C4-2B (cell line): ENCODE data around the gene SRF.
A peak's percentile ranks its signal among the peaks of the same experiment; 100 is the strongest.

Source experiments
- H3K27ac ChIP-seq: fragments of 450-650 bp; 2 replicates; pipeline ENCODE4 v1.5.1; 2017
- ZFX ChIP-seq: fragments of 450-650 bp; IDR thresholded peaks from 2 replicates; pipeline ENCODE4 v1.6.1; 2017
- TF ChIP-seq, protein P1 (sequence below): fragments of 450-650 bp; conservative IDR thresholded peaks from 2 replicates; pipeline ENCODE4 v1.5.1; 2017; ENCODE audit warnings: mild to moderate bottlenecking

Gene SRF

DNA sequence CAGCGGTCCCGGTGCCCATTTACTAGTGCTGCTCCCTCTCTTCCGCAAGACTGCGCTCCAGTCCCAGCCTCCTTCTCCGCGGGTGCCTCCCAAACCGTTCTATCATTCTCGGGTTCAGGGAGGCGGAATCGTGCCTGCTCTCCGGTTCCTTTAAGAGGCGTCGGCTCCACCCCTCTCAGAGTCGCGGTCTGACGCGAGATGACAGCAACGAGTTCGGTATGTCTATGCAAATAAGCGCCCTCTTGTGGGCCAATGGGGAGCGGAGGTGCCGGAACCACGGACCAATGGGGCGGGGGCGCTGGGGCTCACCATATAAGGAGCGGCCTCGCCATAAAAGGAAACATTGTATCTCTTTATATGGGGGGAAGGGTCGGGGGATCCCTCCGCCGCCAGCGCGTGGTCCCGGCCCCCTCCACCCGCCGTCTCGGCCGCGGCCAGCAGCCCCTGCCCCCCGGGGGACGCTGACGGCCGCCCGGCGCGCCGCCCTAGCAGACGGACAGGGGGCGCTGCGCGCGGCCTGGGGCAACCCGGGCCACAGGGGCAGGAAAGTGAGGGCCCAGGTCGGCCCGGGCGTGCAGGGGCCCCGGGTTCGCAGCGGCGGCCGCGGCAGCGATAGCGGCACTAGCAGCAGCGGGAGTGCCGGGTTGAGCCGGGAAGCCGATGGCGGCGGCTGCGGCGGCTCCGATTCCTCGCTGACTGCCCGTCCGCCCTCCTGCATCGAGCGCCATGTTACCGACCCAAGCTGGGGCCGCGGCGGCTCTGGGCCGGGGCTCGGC, at the start of gene SRF:
TSS of gene SRF (plus strand) at position 339 of the 776 bp plus-strand sequence. CDS start at position 727, 388 bp downstream.
- peak within 1 kb of the TSS; percentile 90 for H3K27ac ChIP-seq
- TF ChIP-seq, protein P1, sequence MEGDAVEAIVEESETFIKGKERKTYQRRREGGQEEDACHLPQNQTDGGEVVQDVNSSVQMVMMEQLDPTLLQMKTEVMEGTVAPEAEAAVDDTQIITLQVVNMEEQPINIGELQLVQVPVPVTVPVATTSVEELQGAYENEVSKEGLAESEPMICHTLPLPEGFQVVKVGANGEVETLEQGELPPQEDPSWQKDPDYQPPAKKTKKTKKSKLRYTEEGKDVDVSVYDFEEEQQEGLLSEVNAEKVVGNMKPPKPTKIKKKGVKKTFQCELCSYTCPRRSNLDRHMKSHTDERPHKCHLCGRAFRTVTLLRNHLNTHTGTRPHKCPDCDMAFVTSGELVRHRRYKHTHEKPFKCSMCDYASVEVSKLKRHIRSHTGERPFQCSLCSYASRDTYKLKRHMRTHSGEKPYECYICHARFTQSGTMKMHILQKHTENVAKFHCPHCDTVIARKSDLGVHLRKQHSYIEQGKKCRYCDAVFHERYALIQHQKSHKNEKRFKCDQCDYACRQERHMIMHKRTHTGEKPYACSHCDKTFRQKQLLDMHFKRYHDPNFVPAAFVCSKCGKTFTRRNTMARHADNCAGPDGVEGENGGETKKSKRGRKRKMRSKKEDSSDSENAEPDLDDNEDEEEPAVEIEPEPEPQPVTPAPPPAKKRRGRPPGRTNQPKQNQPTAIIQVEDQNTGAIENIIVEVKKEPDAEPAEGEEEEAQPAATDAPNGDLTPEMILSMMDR = peak; percentile 87
- peak; percentile 96 for TF ChIP-seq ZFX

DNA sequence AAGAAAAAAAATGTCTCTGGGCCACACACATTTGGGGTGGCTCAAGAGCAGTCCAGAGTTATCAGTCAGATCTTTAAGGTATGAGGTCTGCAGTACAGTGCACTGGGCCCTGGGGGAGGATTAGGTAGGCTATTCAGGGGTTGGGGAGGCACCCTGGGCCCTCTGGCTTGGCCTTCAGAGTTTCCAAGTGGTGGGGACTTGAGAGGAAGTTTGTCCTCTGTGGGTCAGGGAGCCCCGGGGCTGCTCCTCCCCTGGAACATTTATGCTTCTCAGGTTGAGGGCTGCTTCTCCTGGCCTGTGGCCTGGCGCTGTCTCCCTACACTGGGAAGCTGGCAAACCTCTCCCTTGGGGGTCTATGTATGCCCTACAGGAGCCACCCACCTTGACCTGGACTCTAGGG, 48.9 kb upstream of the SRF start:
- no peak for TF ChIP-seq ZFX
- TF ChIP-seq, protein P1 = no peak
- no peak overlapping the region for H3K27ac ChIP-seq

DNA sequence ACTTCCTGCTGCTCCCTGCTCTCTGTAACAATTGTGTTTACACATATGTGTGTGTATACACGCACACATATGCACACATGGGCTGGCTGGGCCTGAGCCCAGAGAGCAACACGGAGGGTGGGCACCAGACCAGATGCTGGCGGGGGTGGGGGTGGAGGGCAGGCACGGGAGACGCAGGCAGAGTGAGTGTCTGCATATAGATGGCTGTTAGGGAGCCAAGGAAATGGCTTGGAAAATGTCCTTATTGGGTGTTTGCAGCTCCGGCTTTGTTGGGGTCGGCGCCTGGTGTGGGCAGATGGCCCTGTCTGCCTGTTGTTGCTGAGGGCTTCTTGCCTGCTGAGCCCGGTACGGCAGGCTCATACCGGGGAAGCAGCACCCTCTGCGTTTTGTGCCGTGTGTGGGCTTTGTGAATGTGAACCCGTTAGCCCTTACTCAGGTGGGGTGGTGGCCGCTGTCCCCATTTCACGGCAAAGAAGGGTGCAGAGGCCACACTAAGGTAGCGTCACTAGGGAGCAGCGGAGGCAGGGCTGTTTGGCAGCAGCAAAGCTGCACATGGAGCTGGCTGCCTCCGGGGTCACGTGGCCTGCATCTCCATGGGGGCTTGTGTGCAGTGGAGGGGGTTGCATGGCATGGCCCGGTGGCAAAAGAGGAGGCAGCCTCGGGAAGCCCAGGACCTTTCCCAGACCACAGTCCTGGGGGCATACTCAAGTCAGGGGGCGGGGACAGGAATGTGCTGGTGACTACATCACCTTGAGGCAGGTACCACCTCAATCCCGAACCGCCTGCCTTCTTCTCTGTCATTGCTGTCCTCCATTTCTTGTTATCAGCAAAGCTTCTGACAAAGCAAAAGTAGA, 47.4 kb upstream of the SRF start:
- TF ChIP-seq ZFX = no peak
- TF ChIP-seq, protein P1 = no peak

DNA sequence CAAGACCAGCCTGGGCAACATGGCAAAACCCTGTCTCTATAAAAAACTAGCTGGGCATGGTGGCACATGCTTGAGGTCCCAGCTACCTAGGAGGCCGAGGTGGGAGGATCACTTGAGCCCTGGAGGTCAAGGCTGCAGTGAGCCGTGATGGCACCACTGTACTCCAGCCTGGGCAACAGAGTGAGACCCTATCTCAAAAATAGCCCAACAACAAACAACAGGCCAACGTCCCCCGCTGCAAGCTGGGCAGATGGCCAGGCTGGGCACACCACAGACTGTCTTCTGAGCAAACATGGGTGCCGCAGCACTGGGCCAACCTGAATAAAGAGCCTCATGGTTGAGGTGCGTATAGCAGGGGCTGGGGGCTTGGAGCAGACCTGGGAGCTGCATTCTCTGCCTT, 46.6 kb upstream of the SRF start:
- TF ChIP-seq, protein P1 = no peak
- no peak for TF ChIP-seq ZFX
- H3K27ac ChIP-seq = no peak overlapping the region

More for the DNA sequence above, 47.4 kb upstream of the SRF start:
- H3K27ac ChIP-seq = no peak overlapping the region

DNA sequence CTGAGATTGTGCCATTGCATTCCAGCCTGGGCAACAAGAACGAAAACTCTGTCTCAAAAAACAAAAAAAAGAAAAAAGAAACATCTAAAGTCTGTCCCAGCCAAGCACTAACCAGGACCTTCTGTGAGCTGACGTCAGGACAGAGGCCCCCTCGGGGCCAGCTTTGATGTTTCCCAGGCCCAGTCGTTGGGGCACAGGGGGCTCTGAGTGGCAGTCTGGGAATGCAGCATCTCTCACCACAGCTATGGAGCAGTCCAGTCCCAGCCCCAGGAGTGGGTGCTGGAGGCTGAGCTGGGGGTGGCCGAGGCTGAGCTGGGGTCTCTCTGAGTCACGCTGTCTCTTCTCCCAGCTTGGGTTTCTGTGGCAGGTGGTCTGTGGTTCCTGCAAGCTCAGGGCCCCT, 46.0 kb upstream of the SRF start:
- no peak overlapping the region for H3K27ac ChIP-seq

DNA sequence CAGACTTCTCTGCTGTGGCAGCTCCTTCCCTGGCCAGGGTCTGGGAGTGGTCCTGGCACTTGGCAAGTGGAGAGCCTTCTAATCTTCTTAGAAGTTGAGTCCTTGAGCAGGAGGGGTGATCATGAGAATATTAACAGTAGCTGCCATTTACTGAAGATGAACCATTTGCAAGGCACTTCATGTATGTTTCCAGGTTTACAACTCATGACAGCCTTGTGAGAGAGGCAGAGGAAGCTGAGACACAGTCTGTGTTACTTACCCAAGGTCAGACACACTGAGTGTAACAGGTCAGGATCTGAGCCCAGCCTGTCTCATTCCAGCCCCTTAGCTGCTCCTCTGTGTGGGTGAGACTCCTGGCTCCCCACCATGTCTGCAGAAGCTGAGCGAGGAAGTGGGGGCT, 45.5 kb upstream of the SRF start:
- H3K27ac ChIP-seq = no peak overlapping the region
- no peak for TF ChIP-seq ZFX
- TF ChIP-seq, protein P1 = no peak

More for the DNA sequence above, 46.0 kb upstream of the SRF start:
- TF ChIP-seq, protein P1 = no peak
- no peak for TF ChIP-seq ZFX

DNA sequence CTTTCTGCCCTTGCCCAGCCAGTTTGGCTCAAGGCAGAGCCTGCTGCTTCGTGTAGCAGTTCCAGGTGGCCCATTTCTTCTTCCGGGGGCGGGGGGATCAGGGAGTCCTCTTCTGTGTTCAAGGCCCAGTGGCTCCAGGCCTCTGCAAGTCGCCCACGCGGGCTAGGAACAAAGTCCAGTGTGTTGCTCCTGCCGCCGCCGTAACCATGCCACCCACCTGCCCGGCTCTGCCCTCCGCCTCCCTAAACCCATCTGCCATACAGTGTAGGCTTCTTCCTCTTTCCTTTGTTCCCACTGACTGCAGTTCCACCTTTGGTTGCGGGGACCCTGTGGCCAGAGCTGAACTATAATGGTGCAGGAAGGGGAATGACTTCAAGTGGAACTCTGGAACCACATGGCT, 43.9 kb upstream of the SRF start:
- no peak overlapping the region for H3K27ac ChIP-seq
- TF ChIP-seq, protein P1 = no peak
- TF ChIP-seq ZFX = no peak
